ENCODE data around the gene PDZRN3.

GRCh38 chr3:73557986-73558726, 66.6 kb downstream of the PDZRN3 start:
- TF ChIP-seq CTCF (IDR thresholded peaks at IDR 0.05; ENCODE audit: insufficient read depth, low read depth, low read length) (no peak), EZH2 (IDR thresholded peaks at IDR 0.05; ENCODE audit: insufficient read depth, low read length) (no peak)

Data from astrocyte (in vitro differentiated cells and primary cell).